ENCODE results near the gene CPVL.

Gene CPVL

GRCh38 chr7:28973591-28973990 is 172.7 kb downstream of the CPVL start:
- Histone ChIP-seq H3K14ac (ENCODE audit: low read length) (no peak overlapping the region), H3K27me3 (ENCODE audit: insufficient read depth, low read length) (no peaks in the 10 kb centered on the region)

GRCh38 chr7:28964056-28964455 is 182.3 kb downstream of the CPVL start:
- Histone ChIP-seq H4K91ac (ENCODE audit: low read depth, low read length) (no peak overlapping the region), H3K27me3 (ENCODE audit: insufficient read depth, low read length) (no peaks in the 10 kb centered on the region), H4K8ac (ENCODE audit: low read depth, low read length) (no peak overlapping the region), H2BK120ac (ENCODE audit: insufficient read depth, low read length, poor library complexity) (no peak overlapping the region), H3K4me3 (ENCODE audit: low read depth, low read length) (no peak overlapping the region), H4K12ac (ENCODE audit: low read depth, low read length) (no peak overlapping the region), H2AK5ac (ENCODE audit: low read length) (no peak overlapping the region), H3K9me3 (ENCODE audit: insufficient read depth, low read depth, low read length) (peaks cover 2% of the 10 kb centered on the region), H3K4me2 (ENCODE audit: low read length) (no peak overlapping the region), H3K14ac (ENCODE audit: low read length) (no peak overlapping the region), H2BK5ac (ENCODE audit: low read depth, low read length, poor library complexity) (no peak overlapping the region), H3K18ac (ENCODE audit: low read length) (no peak overlapping the region), H3K27ac (ENCODE audit: low read depth, low read length) (no peak overlapping the region), H2BK12ac (ENCODE audit: low read length) (no peak overlapping the region), H3K36me3 (ENCODE audit: control insufficient read depth in 1 of 2, insufficient read depth in 2 of 2, low read length in 2 of 2) (no peaks in the 10 kb centered on the region), H3K4ac (ENCODE audit: low read depth, low read length) (no peak overlapping the region), H2AFZ (ENCODE audit: insufficient read depth, low read length, poor library complexity) (no peak overlapping the region), H3K9ac (ENCODE audit: low read length) (no peak overlapping the region), H3K4me1 (ENCODE audit: control insufficient read depth in 1 of 2, insufficient read depth in 2 of 2, low read length in 2 of 2) (peaks cover 4 to 5% of the 10 kb centered on the region in 2 experiments), H3K79me1 (ENCODE audit: low read length) (no peaks in the 10 kb centered on the region), H3K23ac (ENCODE audit: low read length) (no peak overlapping the region), H3K79me2 (ENCODE audit: control insufficient read depth, insufficient read depth, low read length, poor library complexity) (no peaks in the 10 kb centered on the region)
- no CpG with 5 or more reads among the region's 2 CpGs for WGBS (ENCODE audit: extremely low coverage, insufficient coverage, insufficient read length)
- DNase-seq = peak in 1 of 2 donors; percentile 33

More at GRCh38 chr7:28973591-28973990, 172.7 kb downstream of the CPVL start:
- no peak overlapping the region for H3K27ac ChIP-seq (ENCODE audit: low read depth, low read length)
- H3K79me2 ChIP-seq (ENCODE audit: control insufficient read depth, insufficient read depth, low read length, poor library complexity) = no peaks in the 10 kb centered on the region
- no peak overlapping the region for H3K4me2 ChIP-seq (ENCODE audit: low read length)
- no peak for DNase-seq
- H3K9ac ChIP-seq (ENCODE audit: low read length) = no peak overlapping the region
- H2AFZ ChIP-seq (ENCODE audit: insufficient read depth, low read length, poor library complexity) = no peak overlapping the region
- H3K79me1 ChIP-seq (ENCODE audit: low read length) = no peaks in the 10 kb centered on the region
- no CpG with 5 or more reads among the region's 3 CpGs for WGBS (ENCODE audit: extremely low coverage, insufficient coverage, insufficient read length)
- H3K18ac ChIP-seq (ENCODE audit: low read length) = no peak overlapping the region
- no peak overlapping the region for H2BK5ac ChIP-seq (ENCODE audit: low read depth, low read length, poor library complexity)
- H3K4ac ChIP-seq (ENCODE audit: low read depth, low read length) = no peak overlapping the region
- H3K36me3 ChIP-seq (ENCODE audit: control insufficient read depth in 1 of 2, insufficient read depth in 2 of 2, low read length in 2 of 2) = no peaks in the 10 kb centered on the region
- peaks cover 2% of the 10 kb centered on the region for H3K9me3 ChIP-seq (ENCODE audit: insufficient read depth, low read depth, low read length)
- H4K12ac ChIP-seq (ENCODE audit: low read depth, low read length) = no peak overlapping the region
- H3K23ac ChIP-seq (ENCODE audit: low read length) = no peak overlapping the region
- no peak overlapping the region for H2AK5ac ChIP-seq (ENCODE audit: low read length)
- no peak overlapping the region for H2BK12ac ChIP-seq (ENCODE audit: low read length)
- H3K4me3 ChIP-seq (ENCODE audit: low read depth, low read length) = no peak overlapping the region
- H2BK120ac ChIP-seq (ENCODE audit: insufficient read depth, low read length, poor library complexity) = no peak overlapping the region
- H4K8ac ChIP-seq (ENCODE audit: low read depth, low read length) = no peak overlapping the region
- H3K4me1 ChIP-seq (ENCODE audit: control insufficient read depth in 1 of 2, insufficient read depth in 2 of 2, low read length in 2 of 2) = peaks cover 5% of the 10 kb centered on the region in 2 experiments
- H4K91ac ChIP-seq (ENCODE audit: low read depth, low read length) = no peak overlapping the region

DNA sequence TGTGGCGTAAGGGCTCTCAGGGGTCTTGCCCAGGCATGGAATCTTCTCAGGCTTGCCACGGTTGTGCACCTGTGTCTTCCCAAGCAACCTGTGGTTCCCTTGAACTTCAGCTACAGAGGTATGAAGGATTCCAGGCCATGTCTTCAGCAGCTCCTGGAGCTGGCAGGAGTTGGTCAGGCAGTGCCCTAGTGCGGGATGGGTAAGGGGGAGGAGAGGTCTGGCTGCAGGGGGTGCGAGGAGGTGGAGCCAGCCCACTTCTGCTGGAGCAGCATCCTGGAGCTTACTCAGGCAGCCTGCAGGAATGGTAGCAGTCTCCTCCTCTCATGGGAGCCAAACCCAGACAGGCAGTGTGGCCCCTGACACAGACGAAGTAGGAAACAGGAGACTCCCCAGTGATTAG is 184.4 kb downstream of the CPVL start:
- no peak overlapping the region for H4K8ac ChIP-seq (ENCODE audit: low read depth, low read length)
- H3K79me1 ChIP-seq (ENCODE audit: low read length) = peaks cover 16% of the 10 kb centered on the region
- peaks cover 14 to 18% of the 10 kb centered on the region in 2 experiments for H3K4me1 ChIP-seq (ENCODE audit: control insufficient read depth in 1 of 2, insufficient read depth in 2 of 2, low read length in 2 of 2)
- H3K14ac ChIP-seq (ENCODE audit: low read length) = no peak overlapping the region
- no peak overlapping the region for H3K4ac ChIP-seq (ENCODE audit: low read depth, low read length)
- no peak overlapping the region for H2AFZ ChIP-seq (ENCODE audit: insufficient read depth, low read length, poor library complexity)
- no peak overlapping the region for H2BK120ac ChIP-seq (ENCODE audit: insufficient read depth, low read length, poor library complexity)
- no peak overlapping the region for H3K9ac ChIP-seq (ENCODE audit: low read length)
- no peak overlapping the region for H3K23ac ChIP-seq (ENCODE audit: low read length)
- no peak overlapping the region for H3K4me2 ChIP-seq (ENCODE audit: low read length)
- H3K18ac ChIP-seq (ENCODE audit: low read length) = no peak overlapping the region
- no peak overlapping the region for H2AK5ac ChIP-seq (ENCODE audit: low read length)
- H2BK5ac ChIP-seq (ENCODE audit: low read depth, low read length, poor library complexity) = no peak overlapping the region
- H3K27me3 ChIP-seq (ENCODE audit: insufficient read depth, low read length) = no peaks in the 10 kb centered on the region
- no peak for DNase-seq
- no peaks in the 10 kb centered on the region for H3K36me3 ChIP-seq (ENCODE audit: control insufficient read depth in 1 of 2, insufficient read depth in 2 of 2, low read length in 2 of 2)
- peaks cover 2% of the 10 kb centered on the region for H3K9me3 ChIP-seq (ENCODE audit: insufficient read depth, low read depth, low read length)
- H3K79me2 ChIP-seq (ENCODE audit: control insufficient read depth, insufficient read depth, low read length, poor library complexity) = peaks cover 15% of the 10 kb centered on the region
- no peak overlapping the region for H2BK12ac ChIP-seq (ENCODE audit: low read length)
- no peak overlapping the region for H3K27ac ChIP-seq (ENCODE audit: low read depth, low read length)
- no peak overlapping the region for H4K91ac ChIP-seq (ENCODE audit: low read depth, low read length)
- WGBS (ENCODE audit: extremely low coverage, insufficient coverage, insufficient read length) = no CpG with 5 or more reads among the region's 5 CpGs
- no peak overlapping the region for H4K12ac ChIP-seq (ENCODE audit: low read depth, low read length)
- H3K4me3 ChIP-seq (ENCODE audit: low read depth, low read length) = no peak overlapping the region

- H4K8ac ChIP-seq (ENCODE audit: low read depth, low read length) = no peak overlapping the region
- H3K27me3 ChIP-seq (ENCODE audit: insufficient read depth, low read length) = no peaks in the 10 kb centered on the region
- H3K79me2 ChIP-seq (ENCODE audit: control insufficient read depth, insufficient read depth, low read length, poor library complexity) = peaks cover 23% of the 10 kb centered on the region
- H4K12ac ChIP-seq (ENCODE audit: low read depth, low read length) = no peak overlapping the region
- no peak overlapping the region for H3K18ac ChIP-seq (ENCODE audit: low read length)
- H2BK5ac ChIP-seq (ENCODE audit: low read depth, low read length, poor library complexity) = no peak overlapping the region
- H3K9ac ChIP-seq (ENCODE audit: low read length) = no peak overlapping the region
- H3K36me3 ChIP-seq (ENCODE audit: control insufficient read depth in 1 of 2, insufficient read depth in 2 of 2, low read length in 2 of 2) = no peaks in the 10 kb centered on the region
- H3K79me1 ChIP-seq (ENCODE audit: low read length) = peaks cover 27% of the 10 kb centered on the region
- H2AFZ ChIP-seq (ENCODE audit: insufficient read depth, low read length, poor library complexity) = no peak overlapping the region
- no peak overlapping the region for H3K4me2 ChIP-seq (ENCODE audit: low read length)
- no peak overlapping the region for H3K23ac ChIP-seq (ENCODE audit: low read length)
- no peak overlapping the region for H3K14ac ChIP-seq (ENCODE audit: low read length)
- no CpG with 5 or more reads among the region's 7 CpGs for WGBS (ENCODE audit: extremely low coverage, insufficient coverage, insufficient read length)
- H3K4me3 ChIP-seq (ENCODE audit: low read depth, low read length) = no peak overlapping the region
- peaks cover 4% of the 10 kb centered on the region for H3K9me3 ChIP-seq (ENCODE audit: insufficient read depth, low read depth, low read length)
- H2BK120ac ChIP-seq (ENCODE audit: insufficient read depth, low read length, poor library complexity) = no peak overlapping the region
- no peak overlapping the region for H2AK5ac ChIP-seq (ENCODE audit: low read length)
- no peak overlapping the region for H2BK12ac ChIP-seq (ENCODE audit: low read length)
- H3K4me1 ChIP-seq (ENCODE audit: control insufficient read depth in 1 of 2, insufficient read depth in 2 of 2, low read length in 2 of 2) = peaks cover 21 to 27% of the 10 kb centered on the region in 2 experiments
- H3K4ac ChIP-seq (ENCODE audit: low read depth, low read length) = no peak overlapping the region
- H3K27ac ChIP-seq (ENCODE audit: low read depth, low read length) = no peak overlapping the region
- peak in 1 of 2 donors; percentile 46 for DNase-seq
- H4K91ac ChIP-seq (ENCODE audit: low read depth, low read length) = no peak overlapping the region
Observed at GRCh38 chr7:28960071-28960840, 186.1 kb downstream of the CPVL start.
